ENCODE measurements around the gene MAP3K21. TPM values are rescaled to one million over a fixed set of nuclear protein-coding genes. Genes with fewer than 3 reads are reported as not detected.

MAP3K21 gene
- 10.1 and 12.4 TPM in 2 replicates for total RNA-seq

GRCh38 chr1:233327651-233328141 lies at the start of gene MAP3K21:
Gene MAP3K21 (plus strand): TSS chr1:233327724. CDS start chr1:233328029, 305 bp downstream.

GRCh38 chr1:233295237-233295974 lies 32.1 kb upstream of the MAP3K21 start, which contains the start of gene PCNX2:
Gene PCNX2 (minus strand): TSS chr1:233295725. CDS start chr1:233295478, 247 bp downstream.

Other genes starting within 250 kb of the MAP3K21 start
- 25.3 and 37.3 TPM in 2 replicates for gene PCNX2, start 32.0 kb upstream of the MAP3K21 start, total RNA-seq